Endothelial cell of umbilical vein (primary cell): ENCODE measurements around the gene TRMT10C. TPM values are rescaled to one million over a fixed set of nuclear protein-coding genes. Genes with fewer than 3 reads are reported as not detected.

Experiments used
- BruUV-seq: library from RNA; stranded (reverse); fragments of 400-500 nt; replicated peaks from 2 replicates; lab custom pipeline; 2021; lab: Mats Ljungman, UMichigan
- CTCF ChIA-PET: fragments of 300-600, 350-600 bp; sonication (Branson Sonifier 250); formaldehyde crosslinking; loops from one replicate; lab custom pipeline; 2021; ENCODE audit warnings: antibody characterized with exemption, inconsistent platforms; lab: Charles Lee
- POLR2A ChIA-PET: fragments of 300-600, 350-600 bp; sonication (Branson Sonifier 250); formaldehyde crosslinking; loops from one replicate; lab custom pipeline; 2021; ENCODE audit warnings: antibody characterized with exemption, inconsistent platforms; lab: Charles Lee
- DNase-seq: peaks from one replicate; pipeline ENCODE4 v3.0.0-alpha.2; 2011; ENCODE audit warnings: low read depth, low spot score
- FAIRE-seq: peaks from 2 replicates; lab custom pipeline; 2011; peaks lifted over from hg19 to GRCh38; lab: Jason Lieb, UNC
- H2AFZ ChIP-seq: 2 replicates; pipeline ENCODE4 v1.6.0; 2012; ENCODE audit warnings: low read depth, low read length, control low read depth, inconsistent platforms
- H3K27ac ChIP-seq: 2 replicates; pipeline ENCODE4 v1.5.1; 2011; ENCODE audit warnings: low read depth, mild to moderate bottlenecking, control low read depth, low read length, moderate library complexity; ENCODE audit not compliant: insufficient read depth
- H3K27me3 ChIP-seq, 2 experiments: 2 replicates each; pipeline versions ENCODE4 v1.6.0 to v1.6.1; 2011; ENCODE audit warnings: low read length in 2 of 2, mixed read lengths in 1 of 2; ENCODE audit not compliant: control insufficient read depth in 2 of 2, insufficient read depth in 2 of 2
- H3K36me3 ChIP-seq, 2 experiments: 2 replicates in 1 of 2; 3 replicates in 1 of 2; pipeline ENCODE4 v1.5.1; 2011; ENCODE audit warnings: low read length in 2 of 2, mild to moderate bottlenecking in 1 of 2, moderate library complexity in 1 of 2; ENCODE audit not compliant: control insufficient read depth in 2 of 2, insufficient read depth in 2 of 2; ENCODE audit errors: extremely low read depth in 1 of 2
- H3K4me1 ChIP-seq: 3 replicates; pipeline ENCODE4 v1.5.1; 2011; ENCODE audit warnings: mild to moderate bottlenecking, low read length; ENCODE audit not compliant: control insufficient read depth, insufficient read depth; ENCODE audit errors: extremely low read depth
- H3K4me2 ChIP-seq: 2 replicates; pipeline ENCODE4 v1.6.1; 2011; ENCODE audit warnings: low read length, control low read depth, mixed read lengths; ENCODE audit not compliant: insufficient read depth
- H3K4me3 ChIP-seq, 3 experiments: fragments of 200-600 bp in 1 of 3; sonication (generic), shearing (Covaris generic) in 1 of 3; replicated peaks in 1 of 3; 2 replicates each; pipeline ENCODE4 v1.5.1; 2011 to 2016; ENCODE audit warnings: control low read depth in 3 of 3, low read length in 3 of 3, mild to moderate bottlenecking in 2 of 3, inconsistent platforms in 1 of 3, low read depth in 1 of 3, moderate library complexity in 1 of 3; ENCODE audit not compliant: insufficient read depth in 1 of 3
- H3K79me2 ChIP-seq: 2 replicates; pipeline ENCODE4 v1.6.0; 2012; ENCODE audit warnings: low read length, inconsistent platforms; ENCODE audit not compliant: control insufficient read depth, insufficient read depth
- H3K9ac ChIP-seq: replicated peaks from 2 replicates; pipeline ENCODE3; 2011; ENCODE audit warnings: low read length, control low read depth; ENCODE audit not compliant: insufficient read depth; ENCODE audit errors: extremely low read depth
- H3K9me1 ChIP-seq: replicated peaks from 3 replicates; pipeline ENCODE4 v1.6.0; 2011; ENCODE audit warnings: mild to moderate bottlenecking, low read length; ENCODE audit not compliant: control insufficient read depth, insufficient read depth; ENCODE audit errors: extremely low read depth
- H3K9me3 ChIP-seq: replicated peaks from 2 replicates; pipeline ENCODE4 v1.5.1; 2012; ENCODE audit warnings: low read length, inconsistent platforms; ENCODE audit not compliant: control insufficient read depth, insufficient read depth
- H4K20me1 ChIP-seq: replicated peaks from 2 replicates; pipeline ENCODE3; 2011; ENCODE audit warnings: mild to moderate bottlenecking, low read length; ENCODE audit not compliant: control insufficient read depth, insufficient read depth; ENCODE audit errors: extremely low read depth
- EZH2 ChIP-seq: IDR thresholded peaks from 2 replicates; pipeline ENCODE4 v1.6.1; 2012; ENCODE audit warnings: borderline replicate concordance, low read depth, mild to moderate bottlenecking, moderate library complexity, low read length, inconsistent platforms; ENCODE audit not compliant: severe bottlenecking
- FOS ChIP-seq: IDR thresholded peaks from 2 replicates; pipeline ENCODE4 v1.6.1; 2011; ENCODE audit warnings: mild to moderate bottlenecking, low read length, moderate library complexity, borderline replicate concordance; ENCODE audit not compliant: insufficient read depth
- GATA2 ChIP-seq: IDR thresholded peaks from 2 replicates; pipeline ENCODE4 v1.7.0; 2011; ENCODE audit warnings: low read depth, mild to moderate bottlenecking, moderate library complexity, mixed read lengths, low read length; ENCODE audit not compliant: insufficient read length, insufficient read depth
- JUN ChIP-seq: IDR thresholded peaks from 2 replicates; pipeline ENCODE4 v1.6.1; 2011; ENCODE audit warnings: borderline replicate concordance, low read depth; ENCODE audit not compliant: insufficient read length, insufficient read depth
- MYC ChIP-seq: IDR thresholded peaks from one replicate; pipeline ENCODE4 v1.6.1; 2011; ENCODE audit warnings: mild to moderate bottlenecking, low read depth, low read length
- POLR2A ChIP-seq: IDR thresholded peaks from 2 replicates; pipeline ENCODE4 v1.6.1; 2012; ENCODE audit warnings: low read depth, mild to moderate bottlenecking, control low read depth, low read length
- POLR2AphosphoS5 ChIP-seq: IDR thresholded peaks from 2 replicates; pipeline ENCODE4 v1.6.1; 2012; ENCODE audit warnings: low read depth, mild to moderate bottlenecking, control low read depth, low read length, moderate library complexity; ENCODE audit not compliant: insufficient read depth
- dilution Hi-C: fragments of 300-500 bp; cut with MboI; formaldehyde crosslinking; loops from one replicate; pipeline ENCODE4 v1.15.0; 2019; ENCODE audit warnings: low sequenced_read_pairs; ENCODE audit not compliant: extremely low pct_ligation_motif_present
- intact Hi-C: fragments of 100-400 bp; cut with micrococcal nuclease; formaldehyde crosslinking; loops from one replicate; pipeline ENCODE4 v1.10.0; 2022
- polyA plus RNA-seq, 4 experiments: library from polyadenylated mRNA; depleted of rRNA in 3 of 4; stranded (reverse) in 3 of 4; unstranded in 1 of 4; fragments of >200 nt; gene quantifications; 2 replicates each; pipeline versions ENCODE4 v1.2.1 to v1.2.3, GENCODE V29; 2011 to 2012; ENCODE audit warnings: missing spikeins in 1 of 4
- total RNA-seq: library from RNA; stranded (reverse); gene quantifications from 2 replicates; pipeline ENCODE4 v1.2.3, GENCODE V29; 2021
- TF ChIP-seq, protein P1 (sequence below), 2 donors: IDR thresholded peaks; 1 replicate in 1 of 2; 2 replicates in 1 of 2; pipeline ENCODE4 v1.5.1; 2011; ENCODE audit warnings: low read length in 2 of 2, mild to moderate bottlenecking in 2 of 2, moderate library complexity in 2 of 2, control low read depth in 1 of 2, inconsistent platforms in 1 of 2, low read depth in 1 of 2; ENCODE audit not compliant: insufficient read depth in 1 of 2; ENCODE audit errors: extremely low read depth in 1 of 2
- TF ChIP-seq, protein P2 (sequence below): IDR thresholded peaks from 2 replicates; pipeline ENCODE4 v1.6.1; 2011; ENCODE audit not compliant: insufficient read depth, insufficient read length

TRMT10C gene
- total and polyA plus RNA-seq, 2 donors (not counting 3 experiments of a cell fraction or from before 2014, with no cell fraction given): 16.6 to 28.0 TPM

GRCh38 chr3:101574388-101575112 lies 12.9 kb downstream of the TRMT10C start:
- Histone ChIP-seq H3K4me1 (peaks cover 8% of the 10 kb centered on the region), H3K9ac (peak overlapping the region; percentile 98), H3K9me1 (no peaks in the 10 kb centered on the region), H4K20me1 (no peaks in the 10 kb centered on the region), H3K9me3 (no peaks in the 10 kb centered on the region), H2AFZ (peak overlapping the region; percentile 42), H3K27ac (peak overlapping the region; percentile 90), H3K27me3 (no peaks in the 10 kb centered on the region), H3K36me3 (peaks cover 0 to under 1% of the 10 kb centered on the region in 2 experiments), H3K4me2 (peak overlapping the region; percentile 95), H3K4me3 (peak overlapping the region; percentile 22 to 95 (median 87)), H3K79me2 (peaks cover 50% of the 10 kb centered on the region)
- dilution Hi-C loops: no loop called here
- DNase-seq: peak; percentile 66
- peak; percentile 88 for FAIRE-seq
- intact Hi-C loops: loop anchor here (1.0 kb wide), 1 partner anchor 62 kb away; no protein-coding TSS in a partner anchor
- ChIA-PET CTCF (interaction anchor here (0.7 to 2.7 kb wide), 17 partner anchors 10 to 681 kb away, joined by 3 to 20 read pairs (median 4); partner anchors contain the start of genes CEP97, TRMT10C and ZBTB11), POLR2A (interaction anchor here (0.6 to 1.0 kb wide), 3 partner anchors 11 to 588 kb away, joined by 3 read pairs; no protein-coding TSS in a partner anchor)
- BruUV-seq: TSS peak; percentile 54
- no peak for TF ChIP-seq JUN

DNA sequence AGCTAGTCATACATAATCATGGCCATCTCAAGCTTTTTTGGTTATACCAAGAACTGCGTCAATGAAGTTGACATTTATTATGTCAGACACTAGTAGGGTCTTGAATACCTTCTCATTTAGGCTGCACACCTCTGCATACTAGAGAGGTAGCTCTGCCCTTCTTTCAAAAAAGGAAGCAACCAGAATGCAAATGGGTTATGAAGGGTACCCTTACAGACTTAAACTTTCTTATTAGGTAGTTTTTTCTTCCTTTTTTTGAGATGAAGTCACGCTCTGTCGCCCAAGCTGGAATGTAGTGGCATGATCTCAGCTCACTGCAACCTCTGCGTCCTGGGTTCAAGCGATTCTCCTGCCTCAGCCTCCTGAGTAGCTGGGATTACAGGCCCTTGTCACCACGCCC lies 15.6 kb downstream of the TRMT10C start:
- H3K27me3 ChIP-seq: no peaks in the 10 kb centered on the region
- H3K9me3 ChIP-seq: no peaks in the 10 kb centered on the region
- peaks cover 71% of the 10 kb centered on the region for H3K79me2 ChIP-seq
- FAIRE-seq (no peak), DNase-seq (no peak)
- H3K27ac ChIP-seq: no peak overlapping the region
- H3K9ac ChIP-seq: no peak overlapping the region
- intact Hi-C loops: no loop called here
- H3K36me3 ChIP-seq: peaks cover 0 to 4% of the 10 kb centered on the region in 2 experiments
- dilution Hi-C loops: no loop called here
- peaks cover 2% of the 10 kb centered on the region for H4K20me1 ChIP-seq
- H3K4me2 ChIP-seq: no peak overlapping the region
- no TSS peak for BruUV-seq
- CTCF ChIA-PET: no interaction called here
- POLR2A ChIA-PET: no interaction called here
- TF ChIP-seq MYC (no peak), EZH2 (no peak), FOS (no peak), GATA2 (no peak), POLR2A (no peak), POLR2AphosphoS5 (no peak), JUN (no peak)
- TF ChIP-seq, protein P1, sequence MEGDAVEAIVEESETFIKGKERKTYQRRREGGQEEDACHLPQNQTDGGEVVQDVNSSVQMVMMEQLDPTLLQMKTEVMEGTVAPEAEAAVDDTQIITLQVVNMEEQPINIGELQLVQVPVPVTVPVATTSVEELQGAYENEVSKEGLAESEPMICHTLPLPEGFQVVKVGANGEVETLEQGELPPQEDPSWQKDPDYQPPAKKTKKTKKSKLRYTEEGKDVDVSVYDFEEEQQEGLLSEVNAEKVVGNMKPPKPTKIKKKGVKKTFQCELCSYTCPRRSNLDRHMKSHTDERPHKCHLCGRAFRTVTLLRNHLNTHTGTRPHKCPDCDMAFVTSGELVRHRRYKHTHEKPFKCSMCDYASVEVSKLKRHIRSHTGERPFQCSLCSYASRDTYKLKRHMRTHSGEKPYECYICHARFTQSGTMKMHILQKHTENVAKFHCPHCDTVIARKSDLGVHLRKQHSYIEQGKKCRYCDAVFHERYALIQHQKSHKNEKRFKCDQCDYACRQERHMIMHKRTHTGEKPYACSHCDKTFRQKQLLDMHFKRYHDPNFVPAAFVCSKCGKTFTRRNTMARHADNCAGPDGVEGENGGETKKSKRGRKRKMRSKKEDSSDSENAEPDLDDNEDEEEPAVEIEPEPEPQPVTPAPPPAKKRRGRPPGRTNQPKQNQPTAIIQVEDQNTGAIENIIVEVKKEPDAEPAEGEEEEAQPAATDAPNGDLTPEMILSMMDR (IDR thresholded peaks at IDR 0.05; ENCODE audit: extremely low read depth in 1 of 2, insufficient read depth in 1 of 2, low read depth in 1 of 2, low read length in 2 of 2): no peak
- TF ChIP-seq, protein P2, sequence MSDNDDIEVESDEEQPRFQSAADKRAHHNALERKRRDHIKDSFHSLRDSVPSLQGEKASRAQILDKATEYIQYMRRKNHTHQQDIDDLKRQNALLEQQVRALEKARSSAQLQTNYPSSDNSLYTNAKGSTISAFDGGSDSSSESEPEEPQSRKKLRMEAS: no peak
- H3K4me3 ChIP-seq: no peak overlapping the region
- H3K9me1 ChIP-seq: no peaks in the 10 kb centered on the region
- peaks cover 8% of the 10 kb centered on the region for H3K4me1 ChIP-seq
- no peak overlapping the region for H2AFZ ChIP-seq
